Lung (tissue), 12 donors: Measurements from ENCODE around the gene RAP2B. TPM values are rescaled to one million over a fixed set of nuclear protein-coding genes. Genes with fewer than 3 reads are reported as not detected.

Experiments
- ATAC-seq: fragments of 200-7000 bp; cut with Tn5 transposase; one replicate; pipeline ENCODE4 v1.9.1; 2020; ENCODE audit warnings: moderate number of reproducible peaks; ENCODE audit not compliant: insufficient read depth, low FRiP score
- DNase-seq, 3 donors: peaks; one replicate each; pipeline ENCODE4 v3.0.0-alpha.2; 2013 to 2017
- H3K27ac ChIP-seq, 2 donors: one replicate each; pipeline ENCODE4 v1.5.1; 2013; ENCODE audit warnings: mild to moderate bottlenecking in 2 of 2, moderate library complexity in 2 of 2, control low read depth in 1 of 2, inconsistent platforms in 1 of 2, low read depth in 1 of 2, low read length in 1 of 2
- H3K27me3 ChIP-seq, 3 donors: one replicate each; pipeline ENCODE4 v1.5.1; 2013; ENCODE audit warnings: low read length in 2 of 3; ENCODE audit not compliant: control insufficient read depth in 3 of 3, insufficient read depth in 3 of 3
- H3K36me3 ChIP-seq, 4 donors: one replicate each; pipeline ENCODE4 v1.5.1; 2013; ENCODE audit warnings: low read length in 4 of 4, mild to moderate bottlenecking in 1 of 4, moderate library complexity in 1 of 4; ENCODE audit not compliant: control insufficient read depth in 4 of 4, insufficient read depth in 4 of 4
- H3K4me1 ChIP-seq, 5 donors: one replicate each; pipeline ENCODE4 v1.5.1; 2013; ENCODE audit warnings: low read length in 5 of 5, mild to moderate bottlenecking in 2 of 5, moderate library complexity in 1 of 5; ENCODE audit not compliant: control insufficient read depth in 5 of 5, insufficient read depth in 5 of 5
- H3K4me3 ChIP-seq: one replicate; pipeline ENCODE4 v1.5.1; 2013; ENCODE audit warnings: mild to moderate bottlenecking, control low read depth, moderate library complexity
- H3K9ac ChIP-seq, 2 donors: one replicate each; pipeline ENCODE4 v1.5.1; 2013; ENCODE audit warnings: low read length in 2 of 2, control low read depth in 1 of 2; ENCODE audit not compliant: insufficient read depth in 1 of 2
- H3K9me3 ChIP-seq, 4 donors: one replicate each; pipeline ENCODE4 v1.5.1; 2013; ENCODE audit warnings: low read length in 3 of 4, mild to moderate bottlenecking in 1 of 4, moderate library complexity in 1 of 4; ENCODE audit not compliant: control insufficient read depth in 4 of 4, insufficient read depth in 3 of 4
- CTCF ChIP-seq: IDR thresholded peaks from 2 replicates; pipeline ENCODE4 v1.5.1; 2012; ENCODE audit warnings: mild to moderate bottlenecking; ENCODE audit errors: control extremely low read depth, extremely low read depth
- WGBS, 2 donors: extraction: QIAGEN DNeasy Blood & Tissue Kit; methylation state at CpG; one replicate each; pipeline ENCODE4 v1.1.7; 2013; 5-methylcytosine and 5-hydroxymethylcytosine counted together
- polyA plus RNA-seq, 2 donors: library from polyadenylated mRNA; stranded (reverse); fragments of 200-250 nt; gene quantifications; one replicate each; pipeline ENCODE4 v1.2.1, GENCODE V29; 2013
- total RNA-seq, 2 donors: library from RNA; depleted of rRNA in 1 of 2; stranded (reverse); fragments of >200 nt in 1 of 2; gene quantifications; one replicate each; pipeline ENCODE4 v1.2.1, GENCODE V29; 2014 to 2021
- donor health status: control.
- donor health status: control.
- donor health status: Bipolar disorder and iron deficiency.
- donor health status: healthy.
- donor health status: DM: yes; HTN: yes; CAD: no.

Gene RAP2B
- total and polyA plus RNA-seq, 4 donors = 7.4 to 23.8 (median 15.7) TPM

GRCh38 chr3:153142961-153143360 is 19.1 kb upstream of the RAP2B start:
- H3K4me1 ChIP-seq = peaks cover 0 to 16% (median 0%) of the 10 kb centered on the region in 5 donors
- no peaks in the 10 kb centered on the region for H3K36me3 ChIP-seq
- 76 to 78% methylated on average over 1 of the region's 1 CpG for WGBS, 2 donors
- H3K9ac ChIP-seq = no peak overlapping the region
- no peaks in the 10 kb centered on the region for H3K9me3 ChIP-seq
- H3K27ac ChIP-seq = no peak overlapping the region
- no peak for DNase-seq
- no peak overlapping the region for H3K4me3 ChIP-seq
- TF ChIP-seq CTCF = no peak
- no peaks in the 10 kb centered on the region for H3K27me3 ChIP-seq
- no peak for ATAC-seq

- Histone ChIP-seq H3K36me3 (no peaks in the 10 kb centered on the region), H3K9me3 (no peaks in the 10 kb centered on the region), H3K4me3 (no peak overlapping the region), H3K9ac (no peak overlapping the region), H3K4me1 (peaks cover 0 to 16% (median 0%) of the 10 kb centered on the region in 5 donors), H3K27me3 (no peaks in the 10 kb centered on the region), H3K27ac (no peak overlapping the region)
- TF ChIP-seq CTCF = no peak
- 66 to 89% methylated on average over 1 of the region's 1 CpG for WGBS, 2 donors
- DNase-seq = no peak
- no peak for ATAC-seq
These were observed 18.0 kb upstream of the RAP2B start for GRCh38 chr3:153144071-153144470.

GRCh38 chr3:153144779-153145178 is 17.2 kb upstream of the RAP2B start:
- Histone ChIP-seq H3K27ac (no peak overlapping the region), H3K4me3 (no peak overlapping the region), H3K27me3 (no peaks in the 10 kb centered on the region), H3K4me1 (peaks cover 0 to 16% (median 0%) of the 10 kb centered on the region in 5 donors), H3K9ac (peak overlapping the region in 1 of 2 donors; percentile 28), H3K36me3 (no peaks in the 10 kb centered on the region), H3K9me3 (no peaks in the 10 kb centered on the region)
- no peak for TF ChIP-seq CTCF
- peak in 2 of 3 donors; percentile 62 to 72 for DNase-seq
- 81 to 96% methylated on average over 1 of the region's 1 CpG for WGBS, 2 donors
- no peak for ATAC-seq

GRCh38 chr3:153145454-153145853 is 16.6 kb upstream of the RAP2B start:
- no peak overlapping the region for H3K27ac ChIP-seq
- ATAC-seq (no peak), DNase-seq (no peak)
- no peak overlapping the region for H3K9ac ChIP-seq
- H3K27me3 ChIP-seq = no peaks in the 10 kb centered on the region
- no peak for TF ChIP-seq CTCF
- no peak overlapping the region for H3K4me3 ChIP-seq
- peaks cover 0 to 16% (median 0%) of the 10 kb centered on the region in 5 donors for H3K4me1 ChIP-seq
- no peaks in the 10 kb centered on the region for H3K9me3 ChIP-seq
- H3K36me3 ChIP-seq = no peaks in the 10 kb centered on the region
